NCI-H2227 (cell line): ENCODE data around the gene CNIH4.
"Not testable (repeated sequence)": the region's sequence is repeated elsewhere in the genome, so short reads cannot be mapped to it uniquely, and the experiment has no call there.

ENCODE experiments used
- DNase-seq: peaks from one replicate; lab custom pipeline; 2025; ENCODE audit not compliant: unreplicated experiment; lab: John Stamatoyannopoulos, UW

CNIH4 gene

GRCh38 chr1:224356685-224357625 lies at the start of gene CNIH4:
Gene CNIH4, plus strand, starts transcription at chr1:224356879. Its CDS starts 46 bp downstream, at chr1:224356925.
- DNase-seq: peak; percentile 96

- DNase-seq: no peak
These were observed 48.6 kb upstream of the CNIH4 start for GRCh38 chr1:224308064-224308463.

GRCh38 chr1:224311503-224311902 lies 45.2 kb upstream of the CNIH4 start:
- DNase-seq: not testable (repeated sequence)

- no peak for DNase-seq
These were observed 44.7 kb upstream of the CNIH4 start for GRCh38 chr1:224312025-224312424.

GRCh38 chr1:224317383-224318045 lies 39.2 kb upstream of the CNIH4 start:
- no peak for DNase-seq

GRCh38 chr1:224321706-224322105 lies 35.0 kb upstream of the CNIH4 start:
- DNase-seq: no peak

- DNase-seq: no peak
These were observed 30.7 kb upstream of the CNIH4 start for GRCh38 chr1:224325959-224326358.

GRCh38 chr1:224328644-224329043 lies 28.0 kb upstream of the CNIH4 start:
- no peak for DNase-seq

- no peak for DNase-seq
These were observed 27.2 kb upstream of the CNIH4 start for GRCh38 chr1:224329484-224329841.

- DNase-seq: peak; percentile 95
These were observed 26.6 kb upstream of the CNIH4 start, which contains the start of gene NVL for GRCh38 chr1:224329842-224330753. Gene NVL, minus strand, starts transcription at chr1:224330172. Its CDS starts 45 bp downstream, at chr1:224330127.

- DNase-seq: no peak
These were observed 25.4 kb upstream of the CNIH4 start for GRCh38 chr1:224331326-224331725.

GRCh38 chr1:224331824-224332223 lies 24.9 kb upstream of the CNIH4 start:
- no peak for DNase-seq

- DNase-seq: peak; percentile 62
These were observed 23.3 kb upstream of the CNIH4 start for GRCh38 chr1:224333309-224333926.

GRCh38 chr1:224333939-224334786 lies 22.5 kb upstream of the CNIH4 start:
- DNase-seq: no peak

GRCh38 chr1:224338150-224338838 lies 18.4 kb upstream of the CNIH4 start:
- DNase-seq: no peak

GRCh38 chr1:224339442-224340033 lies 17.1 kb upstream of the CNIH4 start:
- DNase-seq: no peak

- peak; percentile 48 for DNase-seq
These were observed 16.0 kb upstream of the CNIH4 start for GRCh38 chr1:224340453-224341384.

- peak; percentile 7 for DNase-seq
These were observed 13.0 kb upstream of the CNIH4 start for GRCh38 chr1:224343679-224344078.
